Fibroblast of mammary gland (primary cell): ENCODE results near the gene STX10.

Source experiments
- DNase-seq: peaks from one replicate; pipeline ENCODE4 v3.0.0-alpha.2; 2010; ENCODE audit warnings: low read depth
- H3K4me3 ChIP-seq: 2 replicates; pipeline ENCODE4 v1.5.1; 2011; ENCODE audit warnings: low read depth, mild to moderate bottlenecking, low read length, moderate library complexity; ENCODE audit not compliant: control insufficient read depth
- TF ChIP-seq, protein P1 (sequence below): conservative IDR thresholded peaks from 2 replicates; pipeline ENCODE4 v1.5.1; 2011; ENCODE audit warnings: low read depth, low read length, inconsistent platforms; ENCODE audit not compliant: control insufficient read depth, insufficient read depth

The STX10 gene

DNA sequence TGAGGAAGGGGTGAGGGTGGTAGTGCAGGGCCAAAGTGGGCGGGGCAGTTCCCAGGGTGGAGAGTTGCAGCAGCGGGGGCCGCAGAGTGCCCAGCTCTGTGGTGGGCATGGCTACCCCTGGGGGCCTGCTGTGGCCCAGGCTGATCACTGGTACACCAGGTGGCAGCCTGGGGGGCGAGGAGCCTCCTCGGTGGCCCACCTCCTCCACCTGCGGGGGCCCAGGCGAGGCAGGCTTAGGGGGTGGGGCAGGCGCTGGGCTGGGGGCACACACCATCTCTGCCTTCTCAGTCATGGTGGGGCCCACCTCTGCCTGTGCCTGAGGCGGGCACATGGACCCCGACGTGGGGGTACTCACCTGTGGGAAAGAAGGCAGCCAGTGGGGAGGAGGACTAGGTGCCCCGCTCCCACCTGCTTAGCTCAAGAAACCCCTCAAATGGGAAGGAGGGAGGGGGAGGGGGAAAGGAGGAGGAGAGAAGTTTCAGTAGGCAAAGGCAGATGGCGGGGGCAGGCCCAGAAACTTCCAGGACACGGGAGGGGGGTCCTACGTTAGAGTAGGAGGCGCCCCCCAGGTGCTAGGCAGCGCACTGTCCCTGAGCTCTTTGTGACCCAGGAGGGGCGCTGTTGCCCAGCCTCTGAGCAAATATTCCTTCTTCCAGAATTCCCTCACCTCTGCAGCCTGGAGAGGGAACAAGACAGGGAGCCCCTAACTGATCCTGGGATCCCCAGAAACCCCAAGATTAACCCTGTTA lies 49.2 kb downstream of the STX10 start:
- no peak overlapping the region for H3K4me3 ChIP-seq
- no peak for DNase-seq

DNA sequence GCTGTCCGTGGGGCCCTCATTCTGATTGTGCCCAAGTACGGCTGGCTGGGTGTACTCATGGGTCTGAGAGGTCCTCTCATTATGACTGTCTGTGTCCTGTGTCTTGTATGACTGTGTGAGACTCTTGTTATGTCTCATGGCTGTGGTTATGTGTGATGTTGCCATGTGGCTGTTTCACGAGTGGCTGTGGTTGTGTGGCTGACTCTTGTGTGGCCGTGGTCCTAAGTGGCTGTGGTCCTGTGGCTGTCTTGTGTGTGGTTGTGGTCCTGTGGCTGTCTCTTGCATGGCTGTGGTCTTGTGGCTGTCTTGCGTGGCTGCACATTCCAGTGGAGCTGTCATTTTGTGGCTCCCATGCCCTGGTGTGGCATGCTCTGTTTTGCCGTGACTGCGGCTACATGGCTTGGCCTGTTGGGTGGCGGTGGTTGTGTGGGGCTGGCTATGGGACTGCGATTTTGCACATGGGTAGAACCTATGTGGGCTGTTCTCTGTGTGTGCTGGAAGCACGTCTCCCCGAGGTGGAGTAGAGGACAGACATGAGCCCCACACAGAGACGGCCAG lies 50.1 kb downstream of the STX10 start:
- no peak overlapping the region for H3K4me3 ChIP-seq
- DNase-seq, result peak; percentile 30
- TF ChIP-seq, protein P1, sequence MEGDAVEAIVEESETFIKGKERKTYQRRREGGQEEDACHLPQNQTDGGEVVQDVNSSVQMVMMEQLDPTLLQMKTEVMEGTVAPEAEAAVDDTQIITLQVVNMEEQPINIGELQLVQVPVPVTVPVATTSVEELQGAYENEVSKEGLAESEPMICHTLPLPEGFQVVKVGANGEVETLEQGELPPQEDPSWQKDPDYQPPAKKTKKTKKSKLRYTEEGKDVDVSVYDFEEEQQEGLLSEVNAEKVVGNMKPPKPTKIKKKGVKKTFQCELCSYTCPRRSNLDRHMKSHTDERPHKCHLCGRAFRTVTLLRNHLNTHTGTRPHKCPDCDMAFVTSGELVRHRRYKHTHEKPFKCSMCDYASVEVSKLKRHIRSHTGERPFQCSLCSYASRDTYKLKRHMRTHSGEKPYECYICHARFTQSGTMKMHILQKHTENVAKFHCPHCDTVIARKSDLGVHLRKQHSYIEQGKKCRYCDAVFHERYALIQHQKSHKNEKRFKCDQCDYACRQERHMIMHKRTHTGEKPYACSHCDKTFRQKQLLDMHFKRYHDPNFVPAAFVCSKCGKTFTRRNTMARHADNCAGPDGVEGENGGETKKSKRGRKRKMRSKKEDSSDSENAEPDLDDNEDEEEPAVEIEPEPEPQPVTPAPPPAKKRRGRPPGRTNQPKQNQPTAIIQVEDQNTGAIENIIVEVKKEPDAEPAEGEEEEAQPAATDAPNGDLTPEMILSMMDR, result no peak

More for the DNA sequence above, 49.2 kb downstream of the STX10 start:
- TF ChIP-seq, protein P1, result peak; percentile 24

DNA sequence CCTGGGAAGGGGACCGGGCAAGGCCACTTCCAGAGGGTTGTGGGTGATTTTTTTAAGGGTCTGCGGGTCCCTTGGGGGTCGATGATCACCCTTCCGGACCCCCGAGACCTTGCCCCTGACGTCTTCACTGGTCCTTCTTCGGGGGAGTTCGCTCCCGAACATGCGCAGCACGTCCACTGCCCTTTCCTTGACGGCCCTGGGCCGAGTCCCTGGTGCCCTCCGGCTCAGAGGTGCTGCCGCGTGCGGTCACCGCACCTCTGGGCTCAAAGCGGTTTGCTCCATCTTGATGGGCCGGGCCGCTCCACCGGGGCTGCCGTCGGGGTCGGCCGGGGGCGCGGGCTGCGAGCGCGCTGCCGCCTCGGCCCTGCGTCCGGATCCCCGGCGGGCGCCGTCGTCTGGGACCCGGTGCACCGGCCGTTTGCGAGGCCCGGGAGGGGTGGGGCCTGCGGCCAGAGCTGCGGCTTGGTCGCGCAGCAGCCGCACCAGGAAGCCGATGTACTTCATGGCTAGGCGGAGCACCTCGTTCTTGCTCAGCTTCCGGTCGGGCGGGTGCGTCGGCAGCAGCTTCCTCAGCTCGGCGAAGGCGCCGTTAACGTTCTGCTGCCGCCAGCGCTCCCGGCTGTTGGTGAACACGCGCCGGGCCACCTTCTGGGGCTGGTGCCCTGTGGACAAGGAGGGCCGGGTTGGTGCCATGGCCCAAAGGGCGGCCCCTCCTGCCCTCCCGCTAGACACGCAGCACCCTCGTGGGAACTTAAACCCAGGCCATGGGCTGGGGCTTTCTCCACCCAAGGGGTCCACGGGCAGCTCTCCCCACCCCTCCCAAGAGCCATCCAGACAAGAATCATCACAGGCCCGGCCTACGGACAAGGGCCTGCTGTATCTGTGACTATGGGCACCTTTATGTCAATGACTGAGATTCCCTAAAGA lies 50.8 kb downstream of the STX10 start:
- DNase-seq, result peak; percentile 38
- TF ChIP-seq, protein P1, result no peak
- H3K4me3 ChIP-seq, result no peak overlapping the region

DNA sequence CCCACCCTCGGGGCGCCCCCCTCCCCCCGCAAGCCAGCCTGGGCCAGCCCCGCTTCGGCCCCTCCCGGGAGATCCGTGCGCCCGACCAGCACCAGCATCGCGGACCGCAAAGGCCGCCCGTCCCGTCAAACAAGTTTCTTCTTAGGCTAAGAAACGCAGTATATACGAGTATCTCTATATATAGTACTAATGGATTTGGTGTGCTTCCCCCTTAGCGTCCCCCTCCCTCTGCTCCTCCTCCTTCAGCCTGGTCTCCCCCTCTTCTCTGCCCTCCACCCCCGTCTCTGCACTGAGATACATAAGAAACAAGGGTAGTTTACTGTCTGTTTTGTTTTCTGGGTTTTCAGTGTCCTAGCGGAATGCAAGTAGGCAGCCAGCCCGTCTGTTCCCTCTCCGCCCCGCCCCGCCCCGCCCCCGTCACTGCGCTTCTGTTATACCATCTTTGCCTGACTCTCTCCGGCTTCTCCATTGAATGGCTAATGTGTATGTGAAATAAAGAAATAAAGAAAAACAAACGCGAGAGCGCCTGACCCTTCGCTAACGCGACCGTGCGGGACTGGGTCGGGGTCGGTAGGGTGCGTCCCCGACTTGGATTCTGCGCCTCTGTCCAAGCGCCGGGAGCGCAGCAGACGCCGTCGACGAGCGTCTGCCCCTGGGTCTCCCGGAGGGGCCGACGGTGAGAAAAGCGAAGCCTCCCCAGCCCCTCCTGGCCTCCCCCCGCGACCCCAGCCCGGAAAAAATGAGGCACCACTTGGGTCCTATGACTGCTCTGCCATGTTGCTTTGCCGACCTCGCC lies 51.7 kb downstream of the STX10 start:
- peak overlapping the region; percentile 10 for H3K4me3 ChIP-seq
- peak; percentile 62 for DNase-seq
- TF ChIP-seq, protein P1, result no peak

DNA sequence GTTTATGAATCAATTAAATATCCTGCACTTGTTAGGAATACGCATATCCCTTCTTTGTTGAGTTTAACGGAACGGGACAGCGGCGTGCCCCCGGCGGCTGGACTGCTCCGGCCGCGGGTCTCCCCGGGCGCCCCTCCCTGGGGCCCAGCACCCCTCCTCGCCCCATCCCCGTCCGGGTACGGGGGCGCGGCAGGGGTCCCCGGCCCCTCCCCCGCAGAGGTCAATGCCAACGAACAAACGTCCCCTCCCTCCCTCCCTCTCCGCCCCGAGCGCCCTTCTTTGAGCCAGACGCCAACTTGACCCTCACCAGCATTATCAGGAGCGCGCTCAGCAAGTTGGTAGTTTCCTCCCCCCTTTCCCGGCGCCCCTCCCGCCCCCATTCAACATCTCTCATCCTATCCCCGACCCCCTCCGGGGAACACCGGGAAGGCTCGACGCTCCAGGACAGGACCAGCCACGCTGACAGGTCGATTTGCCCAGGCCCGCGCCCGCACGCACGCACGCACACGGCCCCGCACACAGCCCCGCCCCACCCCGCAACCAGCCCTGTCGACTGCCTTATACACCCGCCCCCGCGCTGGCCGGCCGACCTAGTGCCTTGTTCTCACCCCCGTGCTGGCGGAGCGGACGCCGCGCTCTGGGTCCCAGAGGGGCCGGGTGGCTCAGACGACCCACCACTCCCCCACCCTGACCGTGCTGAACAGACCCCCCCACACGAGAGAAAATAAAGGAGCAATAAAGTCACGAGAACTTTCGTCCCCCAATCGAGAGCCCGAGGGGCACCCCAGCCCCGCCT lies 52.5 kb downstream of the STX10 start:
- H3K4me3 ChIP-seq, result no peak overlapping the region
- TF ChIP-seq, protein P1, result no peak
- DNase-seq, result no peak
